GM23248 (cell line): Measurements from ENCODE around the gene SST. TPM values are rescaled to one million over a fixed set of nuclear protein-coding genes. Genes with fewer than 3 reads are reported as not detected.

ENCODE experiments used
- DNase-seq: peaks from one replicate; pipeline ENCODE4 v3.0.0-alpha.2; 2015
- H2AFZ ChIP-seq: fragments of 200-600 bp; sonication (generic); 2 replicates; pipeline ENCODE4 v1.6.1; 2016; ENCODE audit warnings: antibody characterized with exemption
- H3F3A ChIP-seq: fragments of 200-600 bp; sonication (generic); 2 replicates; pipeline ENCODE4 v1.6.1; 2016; ENCODE audit warnings: mild to moderate bottlenecking, antibody characterized with exemption, mixed run types; ENCODE audit not compliant: insufficient read depth
- H3K27ac ChIP-seq: fragments of 200-600 bp; sonication (generic); 2 replicates; pipeline ENCODE4 v1.5.1; 2016; ENCODE audit warnings: mild to moderate bottlenecking
- H3K27me3 ChIP-seq: fragments of 200-600 bp; sonication (generic); replicated peaks from 2 replicates; pipeline ENCODE4 v1.6.1; 2016; ENCODE audit warnings: mild to moderate bottlenecking; ENCODE audit not compliant: insufficient read depth
- H3K36me3 ChIP-seq: fragments of 200-600 bp; sonication (generic); 2 replicates; pipeline ENCODE4 v1.6.1; 2016; ENCODE audit warnings: low read depth, mild to moderate bottlenecking
- H3K4me1 ChIP-seq: fragments of 200-600 bp; sonication (generic); 2 replicates; pipeline ENCODE4 v1.6.1; 2016; ENCODE audit warnings: mild to moderate bottlenecking; ENCODE audit not compliant: insufficient read depth
- H3K4me2 ChIP-seq: fragments of 200-600 bp; sonication (generic); one replicate; pipeline ENCODE4 v1.6.1; 2016; ENCODE audit warnings: mild to moderate bottlenecking; ENCODE audit not compliant: unreplicated experiment
- H3K4me3 ChIP-seq: fragments of 200-600 bp; sonication (generic); 2 replicates; pipeline ENCODE4 v1.5.1; 2016; ENCODE audit warnings: mild to moderate bottlenecking
- H3K79me2 ChIP-seq: fragments of 200-600 bp; sonication (generic); 2 replicates; pipeline ENCODE4 v1.6.1; 2016; ENCODE audit warnings: mild to moderate bottlenecking; ENCODE audit not compliant: insufficient read depth
- H3K9ac ChIP-seq: fragments of 200-600 bp; sonication (generic); 2 replicates; pipeline ENCODE4 v1.6.1; 2016; ENCODE audit warnings: mild to moderate bottlenecking
- H3K9me2 ChIP-seq: fragments of 200-600 bp; sonication (generic); 2 replicates; pipeline ENCODE4 v1.6.1; 2016; ENCODE audit warnings: mixed run types, mild to moderate bottlenecking, moderate library complexity; ENCODE audit not compliant: insufficient read depth
- H3K9me3 ChIP-seq: fragments of 200-600 bp; sonication (generic); one replicate; pipeline ENCODE4 v1.6.1; 2017; ENCODE audit warnings: low read depth
- H4K20me1 ChIP-seq: fragments of 200-600 bp; sonication (generic); 2 replicates; pipeline ENCODE4 v1.6.0; 2016; ENCODE audit not compliant: insufficient read depth
- EZH2 ChIP-seq: fragments of 200-600 bp; sonication (generic); IDR thresholded peaks from 2 replicates; pipeline ENCODE4 v1.6.1; 2018; ENCODE audit warnings: antibody characterized with exemption, mild to moderate bottlenecking; ENCODE audit not compliant: insufficient read depth, poor library complexity, severe bottlenecking
- EZH2phosphoT487 ChIP-seq: fragments of 200-600 bp; sonication (generic); IDR thresholded peaks from 2 replicates; pipeline ENCODE4 v1.6.1; 2018; ENCODE audit warnings: antibody characterized with exemption, moderate library complexity, mild to moderate bottlenecking, low read depth; ENCODE audit not compliant: insufficient read depth
- WGBS, 2 experiments: methylation state at CpG; one replicate each; pipeline ENCODE4 v1.1.6; 2015 to 2017; ENCODE audit warnings: low lambda C conversion rate in 2 of 2, low coverage in 1 of 2; ENCODE audit errors: missing lambda C conversion rate in 2 of 2; 5-methylcytosine and 5-hydroxymethylcytosine counted together
- in situ Hi-C: fragments of 300-500 bp; cut with MboI; formaldehyde crosslinking; loops from 2 replicates; pipeline ENCODE4 v1.15.0; 2020
- polyA plus RNA-seq: library from polyadenylated mRNA; unstranded; fragments of >200 nt; fragmentation: Nextera tagmentation; extraction: Ambion mirVana; gene quantifications from 2 replicates; pipeline ENCODE4 v1.2.1, GENCODE V29; 2016
- total RNA-seq: library from RNA; depleted of rRNA; stranded (reverse); fragments of >200 nt; shearing (Covaris generic); gene quantifications from 2 replicates; pipeline ENCODE4 v1.2.3, GENCODE V29; 2014

Gene SST
- total and polyA plus RNA-seq, 2 experiments from 2014 or later = 3.1 TPM; not detected in 1

- no peaks in the 10 kb centered on the region for H3K79me2 ChIP-seq
Measured at GRCh38 chr3:187706971-187707370, 36.8 kb upstream of the SST start.

GRCh38 chr3:187705164-187705563, 35.0 kb upstream of the SST start:
- no peaks in the 10 kb centered on the region for H3K4me1 ChIP-seq
- H3K4me3 ChIP-seq = no peak overlapping the region
- H2AFZ ChIP-seq = no peak overlapping the region
- DNase-seq = peak; percentile 47
- H3K4me2 ChIP-seq = no peak overlapping the region
- no peaks in the 10 kb centered on the region for H3K36me3 ChIP-seq
- H3K9ac ChIP-seq = no peak overlapping the region
- no peak overlapping the region for H3K27ac ChIP-seq
- TF ChIP-seq EZH2 (no peak), EZH2phosphoT487 (no peak)
- H4K20me1 ChIP-seq = no peaks in the 10 kb centered on the region
- no peaks in the 10 kb centered on the region for H3F3A ChIP-seq
- H3K27me3 ChIP-seq = no peaks in the 10 kb centered on the region
- in situ Hi-C loops = loop anchor here (25.0 kb wide), 1 partner anchor 1093 kb away; the partner anchor contains the start of gene AHSG
- H3K9me2 ChIP-seq = no peaks in the 10 kb centered on the region
- no peaks in the 10 kb centered on the region for H3K79me2 ChIP-seq
- H3K9me3 ChIP-seq = no peaks in the 10 kb centered on the region

More at GRCh38 chr3:187706971-187707370, 36.8 kb upstream of the SST start:
- no peaks in the 10 kb centered on the region for H3F3A ChIP-seq
- no peak overlapping the region for H2AFZ ChIP-seq
- peak; percentile 22 for DNase-seq
- H3K27me3 ChIP-seq = no peaks in the 10 kb centered on the region
- H3K36me3 ChIP-seq = no peaks in the 10 kb centered on the region
- H3K9ac ChIP-seq = no peak overlapping the region
- in situ Hi-C loops = loop anchor here (25.0 kb wide), 1 partner anchor 1095 kb away; the partner anchor contains the start of gene AHSG
- no peaks in the 10 kb centered on the region for H3K4me1 ChIP-seq
- 60 to 70% methylated on average over 2 of the region's 2 CpGs for WGBS, 2 experiments
- H3K9me3 ChIP-seq = no peaks in the 10 kb centered on the region
- no peak overlapping the region for H3K27ac ChIP-seq
- TF ChIP-seq EZH2 (no peak), EZH2phosphoT487 (no peak)
- no peak overlapping the region for H3K4me2 ChIP-seq
- no peak overlapping the region for H3K4me3 ChIP-seq
- H3K9me2 ChIP-seq = no peaks in the 10 kb centered on the region
- H4K20me1 ChIP-seq = no peaks in the 10 kb centered on the region

- Histone ChIP-seq H3K36me3 (no peaks in the 10 kb centered on the region), H3K27ac (no peak within 1 kb of the TSS), H3F3A (no peaks in the 10 kb centered on the region), H3K4me1 (no peaks in the 10 kb centered on the region), H3K9ac (no peak within 1 kb of the TSS), H3K27me3 (no peaks in the 10 kb centered on the region), H2AFZ (no peak within 1 kb of the TSS), H3K4me2 (no peak within 1 kb of the TSS), H3K9me2 (no peaks in the 10 kb centered on the region), H4K20me1 (no peaks in the 10 kb centered on the region), H3K9me3 (no peaks in the 10 kb centered on the region), H3K79me2 (no peaks in the 10 kb centered on the region), H3K4me3 (no peak within 1 kb of the TSS)
- no peak for DNase-seq
- 38 to 42% methylated on average over 4 of the region's 4 CpGs for WGBS, 2 experiments
- TF ChIP-seq EZH2phosphoT487 (no peak), EZH2 (no peak)
- in situ Hi-C loops = loop anchor here (25.0 kb wide), 1 partner anchor 1090 kb away; the partner anchor contains the start of gene AHSG
Measured at GRCh38 chr3:187702507-187703033, 32.4 kb upstream of the SST start, which contains the start of gene RTP2. TSS of gene RTP2 (minus strand) at chr3:187702557. CDS start at chr3:187702128, 429 bp downstream.

- H3K9ac ChIP-seq = no peak overlapping the region
- H3K4me2 ChIP-seq = no peak overlapping the region
Measured at GRCh38 chr3:187700249-187700648, 30.1 kb upstream of the SST start.

More at GRCh38 chr3:187700249-187700648, 30.1 kb upstream of the SST start:
- no peaks in the 10 kb centered on the region for H3K9me3 ChIP-seq
- no peak overlapping the region for H3K4me3 ChIP-seq
- no peaks in the 10 kb centered on the region for H3K4me1 ChIP-seq
- 0 out of 2 replicates have a peak, but pooled peaks cover 7% of the 10 kb centered on the region for H3K27me3 ChIP-seq
- in situ Hi-C loops = loop anchor here (25.0 kb wide), 1 partner anchor 1088 kb away; the partner anchor contains the start of gene AHSG
- no peak overlapping the region for H3K27ac ChIP-seq
- no peaks in the 10 kb centered on the region for H3K9me2 ChIP-seq
- TF ChIP-seq EZH2 (no peak), EZH2phosphoT487 (no peak)
- no peak for DNase-seq
- no peaks in the 10 kb centered on the region for H3K79me2 ChIP-seq
- no peaks in the 10 kb centered on the region for H3F3A ChIP-seq
- 87% methylated on average over 2 of the region's 2 CpGs for WGBS, 2 experiments
- H2AFZ ChIP-seq = no peak overlapping the region
- no peaks in the 10 kb centered on the region for H4K20me1 ChIP-seq
- H3K36me3 ChIP-seq = no peaks in the 10 kb centered on the region
